ENCODE data around the gene MYOZ3.

MYOZ3 gene

GRCh38 chr5:150659360-150660107, 1.5 kb upstream of the MYOZ3 start:
- DNase-seq (ENCODE audit: low read depth in 3 of 3), result no peak

GRCh38 chr5:150660108-150660831, 781 bp upstream of the MYOZ3 start:
- no peak for DNase-seq (ENCODE audit: low read depth in 3 of 3)

GRCh38 chr5:150661821-150662596, 958 bp downstream of the MYOZ3 start:
- DNase-seq (ENCODE audit: low read depth in 3 of 3), result no peak

DNA sequence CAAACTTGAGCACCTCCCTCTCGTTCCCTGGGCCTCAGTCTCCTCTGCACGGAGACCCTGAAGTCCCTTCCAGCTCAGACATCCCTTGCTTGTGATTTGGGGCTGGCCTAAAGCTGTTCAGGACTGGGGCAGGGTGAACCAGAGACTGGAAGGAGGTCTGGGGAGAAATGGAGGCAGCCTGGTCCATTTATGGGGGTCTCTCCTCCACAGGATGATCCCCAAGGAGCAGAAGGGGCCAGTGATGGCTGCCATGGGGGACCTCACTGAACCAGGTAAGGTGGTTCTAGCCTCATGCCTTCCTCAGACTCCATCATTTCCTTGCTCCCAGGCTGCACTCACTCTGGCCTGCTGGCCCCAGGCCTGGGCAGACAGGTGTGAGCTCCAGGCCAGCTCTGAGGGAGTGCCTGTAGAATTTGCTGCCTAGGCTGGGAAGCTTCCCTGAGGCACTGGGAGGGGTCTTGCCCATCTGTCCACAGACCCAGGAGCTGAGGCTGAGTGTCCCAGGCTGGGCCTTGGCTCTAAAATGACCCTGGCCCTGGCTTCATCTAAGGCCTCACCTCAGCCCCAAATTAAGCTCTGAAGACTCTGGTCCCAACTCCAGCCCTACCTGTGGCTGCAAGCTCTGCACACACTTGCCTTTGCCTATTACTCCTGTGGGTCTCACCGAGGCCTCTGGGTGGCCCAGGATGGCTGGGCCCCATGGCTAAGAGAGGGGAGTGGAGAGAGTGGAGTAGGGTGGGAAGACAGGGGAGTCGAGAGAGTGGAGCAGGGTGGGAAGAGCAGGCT, 1.9 kb downstream of the MYOZ3 start:
- no peak for DNase-seq (ENCODE audit: low read depth in 3 of 3)

GRCh38 chr5:150663936-150664335, 2.9 kb downstream of the MYOZ3 start:
- no peak for DNase-seq (ENCODE audit: low read depth in 3 of 3)

DNA sequence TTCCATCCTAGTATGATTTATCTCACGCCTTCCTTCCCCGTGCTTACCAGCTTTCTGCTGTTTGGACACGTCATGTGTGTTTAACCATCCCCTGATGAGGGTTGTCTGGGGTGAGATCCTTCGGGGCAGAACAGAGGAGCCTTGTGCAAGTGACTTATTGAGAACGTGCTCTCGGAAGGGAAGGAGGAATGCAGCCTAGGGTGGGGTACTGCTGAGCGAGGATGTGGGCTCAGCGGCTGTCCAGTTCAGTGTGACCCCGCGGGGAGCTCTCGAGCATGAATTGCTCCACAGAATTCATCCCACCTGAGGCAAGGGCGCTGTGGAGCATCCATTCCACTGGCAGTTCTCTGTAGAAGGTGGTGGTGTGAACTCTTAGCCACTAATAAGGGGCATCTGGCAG, 4.0 kb downstream of the MYOZ3 start:
- no peak for DNase-seq (ENCODE audit: low read depth in 3 of 3)

DNA sequence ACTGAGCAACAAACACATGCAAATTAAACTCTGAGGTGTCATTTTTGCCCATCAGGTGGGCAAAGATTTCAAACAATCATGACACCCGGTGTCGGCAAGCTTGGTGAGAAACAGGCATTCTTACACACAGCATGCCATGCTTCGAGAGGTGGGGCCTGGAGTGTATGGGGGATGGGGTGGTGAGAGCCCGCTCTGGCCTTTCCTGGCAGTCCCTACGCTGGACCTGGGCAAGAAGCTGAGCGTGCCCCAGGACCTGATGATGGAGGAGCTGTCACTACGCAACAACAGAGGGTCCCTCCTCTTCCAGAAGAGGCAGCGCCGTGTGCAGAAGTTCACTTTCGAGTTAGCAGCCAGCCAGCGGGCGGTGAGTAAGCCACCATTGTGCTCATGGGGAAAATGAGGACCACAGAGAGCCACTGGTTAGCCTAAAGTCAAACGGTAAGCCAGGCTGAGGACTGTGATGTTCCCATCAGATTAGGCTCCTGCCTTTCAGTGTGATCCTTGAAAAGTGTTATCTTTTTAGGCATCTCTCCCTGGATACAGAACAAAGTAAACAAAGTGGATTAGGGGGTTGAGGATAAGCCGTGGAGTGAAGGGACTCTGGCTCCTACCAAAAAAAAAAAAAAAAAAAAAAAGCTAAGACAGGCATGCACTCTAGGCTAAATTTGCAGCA, 9.4 kb downstream of the MYOZ3 start:
- DNase-seq (ENCODE audit: low read depth in 3 of 3), result no peak

GRCh38 chr5:150670948-150671310, 9.9 kb downstream of the MYOZ3 start:
- no peak for DNase-seq (ENCODE audit: low read depth in 3 of 3)

GRCh38 chr5:150671509-150672236, 10.6 kb downstream of the MYOZ3 start:
- DNase-seq (ENCODE audit: low read depth in 3 of 3), result no peak

DNA sequence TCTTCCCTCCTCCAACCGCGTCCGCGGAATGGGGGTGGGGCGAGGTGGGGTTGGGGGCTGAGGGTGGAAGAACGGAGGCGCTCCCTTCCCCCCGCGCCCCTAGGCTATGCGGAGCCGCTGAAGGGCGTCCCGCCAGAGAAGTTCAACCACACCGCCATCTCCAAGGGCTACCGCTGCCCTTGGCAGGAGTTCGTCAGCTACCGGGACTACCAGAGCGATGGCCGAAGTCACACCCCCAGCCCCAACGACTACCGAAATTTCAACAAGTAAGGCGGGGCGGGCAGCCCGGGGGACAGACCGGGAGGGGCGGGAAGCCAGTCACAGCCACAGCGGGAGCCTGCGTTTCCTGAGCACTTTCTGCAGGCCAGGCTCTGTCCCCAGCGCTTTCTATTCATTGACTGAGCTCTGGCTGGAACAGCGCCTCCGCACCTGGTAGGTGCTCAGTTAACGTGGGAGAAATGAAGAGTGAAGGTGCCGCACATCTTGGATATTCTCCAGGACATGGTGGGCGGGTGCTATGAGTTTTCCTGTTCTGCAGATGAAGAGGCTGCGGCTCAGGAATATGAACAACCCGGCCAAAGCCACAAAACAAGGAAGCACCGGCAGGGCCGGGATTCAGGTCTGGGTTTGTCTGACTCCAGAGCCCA, 11.3 kb downstream of the MYOZ3 start:
- DNase-seq (ENCODE audit: low read depth in 3 of 3), result no peak

DNA sequence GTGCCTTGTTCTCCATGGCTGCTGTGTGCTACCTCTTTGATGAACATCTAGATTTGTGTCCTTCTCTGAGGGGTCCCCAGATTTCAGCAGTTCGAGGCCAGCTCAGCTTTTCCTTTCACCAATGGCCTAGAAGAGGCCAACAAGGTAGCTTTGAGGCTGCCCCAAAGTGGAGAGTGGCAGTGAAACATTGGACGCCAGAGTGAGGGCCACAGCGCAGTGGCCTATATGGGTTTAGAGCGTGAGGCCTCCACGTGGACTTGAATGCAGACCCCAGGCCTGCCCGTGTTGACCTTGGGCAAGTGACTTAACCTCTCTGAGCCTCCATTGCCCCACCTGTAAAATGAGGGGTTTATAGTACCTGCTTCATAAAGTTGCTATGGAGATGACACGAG, 11.8 kb downstream of the MYOZ3 start:
- no peak for DNase-seq (ENCODE audit: low read depth in 3 of 3)

GRCh38 chr5:150674341-150674821, 13.3 kb downstream of the MYOZ3 start:
- no peak for DNase-seq (ENCODE audit: low read depth in 3 of 3)

- no peak for DNase-seq (ENCODE audit: low read depth in 3 of 3)
These were observed 14.0 kb downstream of the MYOZ3 start for GRCh38 chr5:150675069-150675468.

DNA sequence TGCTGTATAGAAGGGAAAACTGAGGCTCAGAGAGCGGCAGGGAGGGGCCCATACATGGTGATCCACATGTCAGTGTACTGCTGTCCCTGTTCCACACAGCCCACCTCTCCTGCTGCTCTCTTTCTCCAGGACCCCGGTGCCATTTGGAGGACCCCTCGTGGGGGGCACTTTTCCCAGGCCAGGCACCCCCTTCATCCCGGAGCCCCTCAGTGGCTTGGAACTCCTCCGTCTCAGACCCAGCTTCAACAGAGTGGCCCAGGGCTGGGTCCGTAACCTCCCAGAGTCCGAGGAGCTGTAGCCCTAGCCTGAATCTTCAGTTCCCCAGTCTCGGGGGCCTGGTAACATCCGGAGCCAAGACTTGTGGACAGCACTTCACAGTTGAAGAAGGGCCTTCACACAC, 15.5 kb downstream of the MYOZ3 start:
- DNase-seq (ENCODE audit: low read depth in 3 of 3), result no peak

- DNase-seq (ENCODE audit: low read depth in 3 of 3), result no peak
These were observed 28.1 kb downstream of the MYOZ3 start for GRCh38 chr5:150689120-150689519.

- DNase-seq (ENCODE audit: low read depth in 3 of 3), result no peak
These were observed 29.7 kb downstream of the MYOZ3 start for GRCh38 chr5:150690760-150691159.

GRCh38 chr5:150692276-150692675, 31.2 kb downstream of the MYOZ3 start:
- DNase-seq (ENCODE audit: low read depth in 3 of 3), result no peak

- no peak for DNase-seq (ENCODE audit: low read depth in 3 of 3)
These were observed 33.6 kb downstream of the MYOZ3 start for GRCh38 chr5:150694612-150695011.

DNA sequence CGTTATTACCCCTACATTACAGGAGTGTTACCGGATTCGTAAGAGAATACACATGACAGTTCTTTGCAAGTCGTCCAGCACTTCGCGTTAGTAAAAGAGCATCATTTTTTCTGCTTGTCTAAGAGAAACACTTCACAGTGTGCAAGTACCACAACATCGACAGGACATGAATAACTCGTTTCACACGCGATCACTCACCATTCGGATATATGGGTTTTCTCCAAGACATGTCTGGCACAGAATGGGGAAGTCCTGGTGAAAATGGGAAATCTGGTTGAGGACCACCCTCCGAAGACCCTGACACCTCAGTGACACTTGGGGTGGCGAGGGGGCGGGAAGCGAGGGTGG, 39.2 kb downstream of the MYOZ3 start:
- DNase-seq (ENCODE audit: low read depth in 3 of 3), result no peak
